Hepatocyte (in vitro differentiated cells): ENCODE data around the gene HERPUD1.

Experiments used
- EZH2phosphoT487 ChIP-seq: fragments of 200-600 bp; sonication (generic); IDR thresholded peaks from one replicate; pipeline ENCODE4 v1.6.1; 2018; ENCODE audit warnings: antibody characterized with exemption, mild to moderate bottlenecking, low read depth, moderate library complexity; ENCODE audit not compliant: unreplicated experiment, severe bottlenecking
- TF ChIP-seq, protein P1 (sequence below): fragments of 200-600 bp; sonication (generic); IDR thresholded peaks from 2 replicates; pipeline ENCODE4 v1.5.1; 2016; ENCODE audit warnings: antibody characterized with exemption, mild to moderate bottlenecking; ENCODE audit not compliant: poor library complexity

DNA sequence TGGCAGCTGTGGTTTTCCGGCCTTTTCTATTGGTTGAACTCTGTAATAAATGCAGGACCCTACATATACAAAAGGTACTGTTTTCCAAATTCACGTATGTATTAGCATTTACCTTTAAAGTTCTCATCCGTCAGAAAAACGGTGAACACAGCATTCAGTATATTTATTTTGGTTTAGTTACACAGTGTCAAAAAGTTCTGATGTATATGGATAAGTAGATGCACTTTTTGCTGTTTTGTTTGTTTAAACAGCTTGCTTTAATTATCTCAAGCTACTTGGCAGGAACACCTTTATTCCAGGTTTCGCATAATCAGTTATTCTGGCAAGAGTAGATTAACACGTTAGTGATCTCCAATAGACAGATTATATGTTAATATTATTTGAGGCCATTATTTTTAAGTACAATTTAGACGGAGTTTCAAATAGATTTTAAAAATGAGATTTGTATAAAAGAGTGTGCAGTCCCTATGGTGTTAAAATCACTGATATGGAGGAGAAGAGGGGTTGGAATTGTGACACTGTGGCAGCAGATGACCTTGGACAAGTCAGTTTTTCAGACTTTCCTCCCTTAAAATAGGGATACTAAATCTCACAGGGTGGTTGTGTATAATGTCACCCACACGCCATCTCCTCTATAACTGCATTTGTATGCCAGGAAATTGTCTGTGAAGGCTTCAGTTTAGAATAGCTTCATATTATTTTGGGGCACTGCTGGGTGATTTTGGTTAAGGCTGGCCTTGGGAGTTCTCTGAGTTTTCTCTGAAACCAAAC, 2.1 kb downstream of the HERPUD1 start:
- TF ChIP-seq, protein P1, sequence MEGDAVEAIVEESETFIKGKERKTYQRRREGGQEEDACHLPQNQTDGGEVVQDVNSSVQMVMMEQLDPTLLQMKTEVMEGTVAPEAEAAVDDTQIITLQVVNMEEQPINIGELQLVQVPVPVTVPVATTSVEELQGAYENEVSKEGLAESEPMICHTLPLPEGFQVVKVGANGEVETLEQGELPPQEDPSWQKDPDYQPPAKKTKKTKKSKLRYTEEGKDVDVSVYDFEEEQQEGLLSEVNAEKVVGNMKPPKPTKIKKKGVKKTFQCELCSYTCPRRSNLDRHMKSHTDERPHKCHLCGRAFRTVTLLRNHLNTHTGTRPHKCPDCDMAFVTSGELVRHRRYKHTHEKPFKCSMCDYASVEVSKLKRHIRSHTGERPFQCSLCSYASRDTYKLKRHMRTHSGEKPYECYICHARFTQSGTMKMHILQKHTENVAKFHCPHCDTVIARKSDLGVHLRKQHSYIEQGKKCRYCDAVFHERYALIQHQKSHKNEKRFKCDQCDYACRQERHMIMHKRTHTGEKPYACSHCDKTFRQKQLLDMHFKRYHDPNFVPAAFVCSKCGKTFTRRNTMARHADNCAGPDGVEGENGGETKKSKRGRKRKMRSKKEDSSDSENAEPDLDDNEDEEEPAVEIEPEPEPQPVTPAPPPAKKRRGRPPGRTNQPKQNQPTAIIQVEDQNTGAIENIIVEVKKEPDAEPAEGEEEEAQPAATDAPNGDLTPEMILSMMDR, result no peak
- TF ChIP-seq EZH2phosphoT487, result no peak
